H1 (cell line): ENCODE results near the gene UBTD2.

ENCODE experiments used
- CHD1 ChIP-seq: IDR thresholded peaks from 2 replicates; pipeline ENCODE4 v1.6.1; 2012; ENCODE audit warnings: low read depth, low read length, improper control_type of control experiment
- EZH2 ChIP-seq: fragments of 200-600 bp; sonication (generic); IDR thresholded peaks from 2 replicates; pipeline ENCODE4 v1.7.1; 2012; ENCODE audit warnings: low read depth, mild to moderate bottlenecking, moderate library complexity, low read length, inconsistent platforms; ENCODE audit not compliant: severe bottlenecking
- POLR2A ChIP-seq, 2 experiments: IDR thresholded peaks; 1 replicate in 1 of 2; 2 replicates in 1 of 2; pipeline ENCODE4 v1.6.1; 2011; ENCODE audit warnings: low read depth in 2 of 2, low read length in 2 of 2, mild to moderate bottlenecking in 2 of 2; ENCODE audit errors: control extremely low read depth in 1 of 2
- POLR2AphosphoS5 ChIP-seq: IDR thresholded peaks from 2 replicates; pipeline ENCODE4 v1.6.1; 2011; ENCODE audit warnings: low read depth, low read length
- TF ChIP-seq, protein P1 (sequence below), 3 experiments: IDR thresholded peaks; 1 replicate in 2 of 3; 2 replicates in 1 of 3; pipeline versions ENCODE4 v1.5.1 to v1.6.1; 2011; ENCODE audit warnings: low read length in 3 of 3, mild to moderate bottlenecking in 3 of 3, inconsistent platforms in 2 of 3, low read depth in 1 of 3, moderate library complexity in 1 of 3; ENCODE audit not compliant: insufficient read depth in 1 of 3; ENCODE audit errors: control extremely low read depth in 1 of 3

DNA sequence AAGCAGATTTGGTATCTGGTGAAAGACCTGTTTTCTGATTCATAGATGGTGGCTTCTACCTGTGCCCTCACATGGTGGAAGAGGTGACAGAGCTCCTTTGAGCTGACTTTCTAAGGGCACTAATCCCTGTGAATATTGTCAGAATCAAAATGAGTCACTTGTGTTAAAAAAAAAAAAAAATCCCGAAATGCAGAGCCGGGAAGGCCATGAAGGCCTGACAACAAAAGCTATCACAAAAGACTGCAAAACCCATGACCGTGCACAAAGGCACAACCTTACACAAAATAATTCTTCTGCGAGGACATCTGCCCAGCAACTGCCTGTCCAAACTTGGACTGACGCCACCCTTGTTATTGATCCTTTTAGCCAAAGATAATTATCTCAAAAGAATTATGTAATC is 19.6 kb upstream of the UBTD2 start:
- TF ChIP-seq, protein P1, sequence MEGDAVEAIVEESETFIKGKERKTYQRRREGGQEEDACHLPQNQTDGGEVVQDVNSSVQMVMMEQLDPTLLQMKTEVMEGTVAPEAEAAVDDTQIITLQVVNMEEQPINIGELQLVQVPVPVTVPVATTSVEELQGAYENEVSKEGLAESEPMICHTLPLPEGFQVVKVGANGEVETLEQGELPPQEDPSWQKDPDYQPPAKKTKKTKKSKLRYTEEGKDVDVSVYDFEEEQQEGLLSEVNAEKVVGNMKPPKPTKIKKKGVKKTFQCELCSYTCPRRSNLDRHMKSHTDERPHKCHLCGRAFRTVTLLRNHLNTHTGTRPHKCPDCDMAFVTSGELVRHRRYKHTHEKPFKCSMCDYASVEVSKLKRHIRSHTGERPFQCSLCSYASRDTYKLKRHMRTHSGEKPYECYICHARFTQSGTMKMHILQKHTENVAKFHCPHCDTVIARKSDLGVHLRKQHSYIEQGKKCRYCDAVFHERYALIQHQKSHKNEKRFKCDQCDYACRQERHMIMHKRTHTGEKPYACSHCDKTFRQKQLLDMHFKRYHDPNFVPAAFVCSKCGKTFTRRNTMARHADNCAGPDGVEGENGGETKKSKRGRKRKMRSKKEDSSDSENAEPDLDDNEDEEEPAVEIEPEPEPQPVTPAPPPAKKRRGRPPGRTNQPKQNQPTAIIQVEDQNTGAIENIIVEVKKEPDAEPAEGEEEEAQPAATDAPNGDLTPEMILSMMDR (IDR thresholded peaks at IDR 0.05; ENCODE audit: control extremely low read depth in 1 of 3, insufficient read depth in 1 of 3, low read depth in 1 of 3, low read length in 3 of 3): no peak
- no peak for TF ChIP-seq CHD1
- TF ChIP-seq POLR2A (IDR thresholded peaks at IDR 0.05; ENCODE audit: control extremely low read depth in 1 of 2, low read depth in 2 of 2, low read length in 2 of 2): no peak
- TF ChIP-seq POLR2AphosphoS5: no peak
- TF ChIP-seq EZH2: no peak
